ENCODE results near the gene PRRT4.

DNA sequence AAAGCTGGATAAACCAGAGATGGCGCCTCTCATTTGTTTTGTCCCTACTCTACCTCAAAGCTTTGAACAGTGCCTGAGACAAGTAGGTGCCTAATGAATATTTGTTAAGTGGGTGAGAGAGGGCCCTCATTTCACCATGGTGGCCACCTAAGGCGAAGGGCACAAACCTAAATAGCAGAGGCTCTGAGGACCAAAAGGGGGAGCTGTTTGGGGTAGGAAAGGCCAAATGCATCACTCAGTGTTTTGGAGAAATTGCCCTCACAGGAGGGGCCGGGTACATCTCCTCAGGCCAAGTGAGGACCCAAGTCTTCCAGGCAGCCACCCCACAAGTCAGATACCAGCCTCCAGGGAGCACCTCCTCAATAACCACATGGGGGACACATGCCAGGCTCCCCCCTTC is 34.3 kb upstream of the PRRT4 start:
- TF ChIP-seq, protein P1, sequence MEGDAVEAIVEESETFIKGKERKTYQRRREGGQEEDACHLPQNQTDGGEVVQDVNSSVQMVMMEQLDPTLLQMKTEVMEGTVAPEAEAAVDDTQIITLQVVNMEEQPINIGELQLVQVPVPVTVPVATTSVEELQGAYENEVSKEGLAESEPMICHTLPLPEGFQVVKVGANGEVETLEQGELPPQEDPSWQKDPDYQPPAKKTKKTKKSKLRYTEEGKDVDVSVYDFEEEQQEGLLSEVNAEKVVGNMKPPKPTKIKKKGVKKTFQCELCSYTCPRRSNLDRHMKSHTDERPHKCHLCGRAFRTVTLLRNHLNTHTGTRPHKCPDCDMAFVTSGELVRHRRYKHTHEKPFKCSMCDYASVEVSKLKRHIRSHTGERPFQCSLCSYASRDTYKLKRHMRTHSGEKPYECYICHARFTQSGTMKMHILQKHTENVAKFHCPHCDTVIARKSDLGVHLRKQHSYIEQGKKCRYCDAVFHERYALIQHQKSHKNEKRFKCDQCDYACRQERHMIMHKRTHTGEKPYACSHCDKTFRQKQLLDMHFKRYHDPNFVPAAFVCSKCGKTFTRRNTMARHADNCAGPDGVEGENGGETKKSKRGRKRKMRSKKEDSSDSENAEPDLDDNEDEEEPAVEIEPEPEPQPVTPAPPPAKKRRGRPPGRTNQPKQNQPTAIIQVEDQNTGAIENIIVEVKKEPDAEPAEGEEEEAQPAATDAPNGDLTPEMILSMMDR (IDR thresholded peaks at IDR 0.05; ENCODE audit: insufficient read depth, low read length): no peak
- no peak for TF ChIP-seq POLR2AphosphoS5 (IDR thresholded peaks at IDR 0.05; ENCODE audit: low read depth)
- TF ChIP-seq, protein P2, sequence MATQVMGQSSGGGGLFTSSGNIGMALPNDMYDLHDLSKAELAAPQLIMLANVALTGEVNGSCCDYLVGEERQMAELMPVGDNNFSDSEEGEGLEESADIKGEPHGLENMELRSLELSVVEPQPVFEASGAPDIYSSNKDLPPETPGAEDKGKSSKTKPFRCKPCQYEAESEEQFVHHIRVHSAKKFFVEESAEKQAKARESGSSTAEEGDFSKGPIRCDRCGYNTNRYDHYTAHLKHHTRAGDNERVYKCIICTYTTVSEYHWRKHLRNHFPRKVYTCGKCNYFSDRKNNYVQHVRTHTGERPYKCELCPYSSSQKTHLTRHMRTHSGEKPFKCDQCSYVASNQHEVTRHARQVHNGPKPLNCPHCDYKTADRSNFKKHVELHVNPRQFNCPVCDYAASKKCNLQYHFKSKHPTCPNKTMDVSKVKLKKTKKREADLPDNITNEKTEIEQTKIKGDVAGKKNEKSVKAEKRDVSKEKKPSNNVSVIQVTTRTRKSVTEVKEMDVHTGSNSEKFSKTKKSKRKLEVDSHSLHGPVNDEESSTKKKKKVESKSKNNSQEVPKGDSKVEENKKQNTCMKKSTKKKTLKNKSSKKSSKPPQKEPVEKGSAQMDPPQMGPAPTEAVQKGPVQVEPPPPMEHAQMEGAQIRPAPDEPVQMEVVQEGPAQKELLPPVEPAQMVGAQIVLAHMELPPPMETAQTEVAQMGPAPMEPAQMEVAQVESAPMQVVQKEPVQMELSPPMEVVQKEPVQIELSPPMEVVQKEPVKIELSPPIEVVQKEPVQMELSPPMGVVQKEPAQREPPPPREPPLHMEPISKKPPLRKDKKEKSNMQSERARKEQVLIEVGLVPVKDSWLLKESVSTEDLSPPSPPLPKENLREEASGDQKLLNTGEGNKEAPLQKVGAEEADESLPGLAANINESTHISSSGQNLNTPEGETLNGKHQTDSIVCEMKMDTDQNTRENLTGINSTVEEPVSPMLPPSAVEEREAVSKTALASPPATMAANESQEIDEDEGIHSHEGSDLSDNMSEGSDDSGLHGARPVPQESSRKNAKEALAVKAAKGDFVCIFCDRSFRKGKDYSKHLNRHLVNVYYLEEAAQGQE (IDR thresholded peaks at IDR 0.05; ENCODE audit: insufficient replicate concordance, low read depth): no peak
